ENCODE data around the gene NOB1.

GRCh38 chr16:69741519-69741918, 13.2 kb downstream of the NOB1 start:
- no peak for TF ChIP-seq CTCF (IDR thresholded peaks at IDR 0.05)
- TF ChIP-seq POLR2AphosphoS5 (IDR thresholded peaks at IDR 0.05): no peak
- no peak for TF ChIP-seq POLR2A (IDR thresholded peaks at IDR 0.05)
